Panc1 (cell line): ENCODE results near the gene COPS4. TPM values are rescaled to one million over a fixed set of nuclear protein-coding genes. Genes with fewer than 3 reads are reported as not detected.

Experiments used
- ATAC-seq: fragments of 200-7000 bp; cut with Tn5 transposase; 2 replicates; pipeline ENCODE4 v1.9.1; 2020; ENCODE audit warnings: mild to moderate bottlenecking, moderate library complexity
- BruUV-seq: library from RNA; stranded (reverse); fragments of 400-500 nt; replicated peaks from 2 replicates; lab custom pipeline; 2021; lab: Mats Ljungman, UMichigan
- CTCF ChIA-PET: fragments of 300-600 bp; sonication (Branson Sonifier 250); formaldehyde crosslinking; loops from one replicate; lab custom pipeline; 2022; ENCODE audit warnings: antibody characterized with exemption; lab: Charles Lee
- POLR2A ChIA-PET: fragments of 300-600 bp; sonication (Branson Sonifier 250); formaldehyde crosslinking; loops from one replicate; lab custom pipeline; 2022; ENCODE audit warnings: antibody characterized with exemption; lab: Charles Lee
- DNase-seq: peaks from one replicate; pipeline ENCODE4 v3.0.0-alpha.2; 2010; ENCODE audit warnings: low read depth, low spot score
- H3K27ac ChIP-seq: 2 replicates; pipeline ENCODE4 v1.5.1; 2011; ENCODE audit warnings: mild to moderate bottlenecking, low read length, inconsistent platforms
- H3K27me3 ChIP-seq: fragments of 200-500 bp; sonication (Bioruptor generic); 2 replicates; pipeline ENCODE4 v1.6.0; 2014; ENCODE audit warnings: low read length, inconsistent platforms; ENCODE audit not compliant: control insufficient read depth, insufficient read depth
- H3K36me3 ChIP-seq: fragments of 200-500 bp; sonication (Bioruptor generic); 2 replicates; pipeline ENCODE4 v1.5.1; 2014; ENCODE audit warnings: inconsistent platforms, mild to moderate bottlenecking, low read length, moderate library complexity; ENCODE audit not compliant: control insufficient read depth, insufficient read depth
- H3K4me1 ChIP-seq: 2 replicates; pipeline ENCODE4 v1.5.1; 2011; ENCODE audit warnings: inconsistent platforms, mild to moderate bottlenecking, low read length, moderate library complexity; ENCODE audit not compliant: control insufficient read depth, insufficient read depth
- H3K4me3 ChIP-seq, 2 experiments: 2 replicates each; pipeline ENCODE4 v1.5.1; 2011 to 2012; ENCODE audit warnings: low read depth in 2 of 2, low read length in 2 of 2, mild to moderate bottlenecking in 2 of 2, inconsistent platforms in 1 of 2, moderate library complexity in 1 of 2
- H3K9me3 ChIP-seq: fragments of 200-500 bp; sonication (Bioruptor generic); 2 replicates; pipeline ENCODE4 v1.5.1; 2014; ENCODE audit warnings: low read depth, mild to moderate bottlenecking, inconsistent platforms, low read length, moderate library complexity; ENCODE audit not compliant: control insufficient read depth, insufficient read depth
- POLR2AphosphoS5 ChIP-seq: IDR thresholded peaks from 2 replicates; pipeline ENCODE4 v1.6.1; 2012; ENCODE audit warnings: mild to moderate bottlenecking, low read depth, low read length, moderate library complexity
- REST ChIP-seq, 2 experiments: IDR thresholded peaks; 2 replicates each; pipeline ENCODE4 v1.6.1; 2011 to 2012; ENCODE audit warnings: low read depth in 2 of 2, control low read depth in 1 of 2, low read length in 1 of 2, mild to moderate bottlenecking in 1 of 2, moderate library complexity in 1 of 2; ENCODE audit not compliant: insufficient read depth in 1 of 2
- SIN3A ChIP-seq: IDR thresholded peaks from 2 replicates; pipeline ENCODE4 v1.6.1; 2012; ENCODE audit warnings: low read depth, mild to moderate bottlenecking, low read length, moderate library complexity, borderline replicate concordance; ENCODE audit not compliant: insufficient read depth
- TCF7L2 ChIP-seq: IDR thresholded peaks from 2 replicates; pipeline ENCODE4 v1.6.1; 2011; ENCODE audit warnings: mild to moderate bottlenecking, low read depth, low read length, inconsistent platforms
- in situ Hi-C: cut with HindIII; loops from 2 replicates; pipeline ENCODE4 v1.10.0; 2016; ENCODE audit warnings: low sequenced_read_pairs, low pct_unique_long_range_greater_than_20kb
- intact Hi-C: fragments of 100-400 bp; cut with micrococcal nuclease; formaldehyde crosslinking; loops from one replicate; pipeline ENCODE4 v1.10.0; 2022; ENCODE audit not compliant: unreplicated experiment
- total RNA-seq: library from RNA; stranded (reverse); gene quantifications from one replicate; pipeline ENCODE4 v1.2.1, GENCODE V29; 2021; ENCODE audit not compliant: unreplicated experiment
- TF ChIP-seq, protein P1 (sequence below): fragments of 450-650 bp; IDR thresholded peaks from 2 replicates; pipeline ENCODE4 v1.5.1; 2017; ENCODE audit warnings: mild to moderate bottlenecking

COPS4 gene
- total RNA-seq, 1 experiment from 2014 or later = 23.7 TPM

GRCh38 chr4:83024233-83024632, 10.8 kb upstream of the COPS4 start:
- Histone ChIP-seq H3K36me3 (no peaks in the 10 kb centered on the region), H3K4me1 (no peaks in the 10 kb centered on the region), H3K27ac (no peak overlapping the region), H3K9me3 (no peaks in the 10 kb centered on the region), H3K27me3 (no peaks in the 10 kb centered on the region), H3K4me3 (no peak overlapping the region)
- BruUV-seq = no TSS peak
- ATAC-seq (no peak), DNase-seq (no peak)
- intact Hi-C loops = no loop called here
- in situ Hi-C loops = no loop called here
- CTCF ChIA-PET = no interaction called here
- TF ChIP-seq TCF7L2 (no peak), REST (IDR thresholded peaks at IDR 0.05; ENCODE audit: insufficient read depth in 1 of 2, low read depth in 2 of 2, low read length in 1 of 2) (no peak)
- TF ChIP-seq, protein P1, sequence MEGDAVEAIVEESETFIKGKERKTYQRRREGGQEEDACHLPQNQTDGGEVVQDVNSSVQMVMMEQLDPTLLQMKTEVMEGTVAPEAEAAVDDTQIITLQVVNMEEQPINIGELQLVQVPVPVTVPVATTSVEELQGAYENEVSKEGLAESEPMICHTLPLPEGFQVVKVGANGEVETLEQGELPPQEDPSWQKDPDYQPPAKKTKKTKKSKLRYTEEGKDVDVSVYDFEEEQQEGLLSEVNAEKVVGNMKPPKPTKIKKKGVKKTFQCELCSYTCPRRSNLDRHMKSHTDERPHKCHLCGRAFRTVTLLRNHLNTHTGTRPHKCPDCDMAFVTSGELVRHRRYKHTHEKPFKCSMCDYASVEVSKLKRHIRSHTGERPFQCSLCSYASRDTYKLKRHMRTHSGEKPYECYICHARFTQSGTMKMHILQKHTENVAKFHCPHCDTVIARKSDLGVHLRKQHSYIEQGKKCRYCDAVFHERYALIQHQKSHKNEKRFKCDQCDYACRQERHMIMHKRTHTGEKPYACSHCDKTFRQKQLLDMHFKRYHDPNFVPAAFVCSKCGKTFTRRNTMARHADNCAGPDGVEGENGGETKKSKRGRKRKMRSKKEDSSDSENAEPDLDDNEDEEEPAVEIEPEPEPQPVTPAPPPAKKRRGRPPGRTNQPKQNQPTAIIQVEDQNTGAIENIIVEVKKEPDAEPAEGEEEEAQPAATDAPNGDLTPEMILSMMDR = no peak
- POLR2A ChIA-PET = no interaction called here

GRCh38 chr4:83025563-83025962, 9.4 kb upstream of the COPS4 start:
- H3K4me3 ChIP-seq = no peak overlapping the region
- ATAC-seq (no peak), DNase-seq (no peak)
- no TSS peak for BruUV-seq
- ChIA-PET CTCF (no interaction called here), POLR2A (no interaction called here)
- intact Hi-C loops = no loop called here
- no peaks in the 10 kb centered on the region for H3K36me3 ChIP-seq
- no peaks in the 10 kb centered on the region for H3K4me1 ChIP-seq
- in situ Hi-C loops = no loop called here
- no peak for TF ChIP-seq REST (IDR thresholded peaks at IDR 0.05; ENCODE audit: insufficient read depth in 1 of 2, low read depth in 2 of 2, low read length in 1 of 2)
- TF ChIP-seq, protein P1 = no peak
- no peak for TF ChIP-seq SIN3A
- TF ChIP-seq POLR2AphosphoS5 = no peak
- no peak for TF ChIP-seq TCF7L2
- H3K27ac ChIP-seq = no peak overlapping the region
- H3K27me3 ChIP-seq = no peaks in the 10 kb centered on the region
- no peaks in the 10 kb centered on the region for H3K9me3 ChIP-seq
